Astrocyte (in vitro differentiated cells and primary cell): ENCODE results near the gene ICAM1. TPM values are rescaled to one million over a fixed set of nuclear protein-coding genes. Genes with fewer than 3 reads are reported as not detected.

Experiments used
- DNase-seq: peaks from one replicate; pipeline ENCODE4 v3.0.0-alpha.2; 2010; ENCODE audit warnings: low read depth
- FAIRE-seq: peaks from 2 replicates; lab custom pipeline; 2011; peaks lifted over from hg19 to GRCh38; lab: Jason Lieb, UNC
- H2AFZ ChIP-seq: 2 replicates; pipeline ENCODE4 v1.6.0; 2012; ENCODE audit warnings: low read depth, low read length, inconsistent platforms
- H3K27ac ChIP-seq: 2 replicates; pipeline ENCODE4 v1.5.1; 2011; ENCODE audit warnings: low read depth, low read length, inconsistent platforms
- H3K27me3 ChIP-seq: 2 replicates; pipeline ENCODE4 v1.6.0; 2011; ENCODE audit warnings: low read length, inconsistent platforms; ENCODE audit not compliant: insufficient read depth
- H3K36me3 ChIP-seq: 2 replicates; pipeline ENCODE4 v1.5.1; 2011; ENCODE audit warnings: low read length, inconsistent platforms; ENCODE audit not compliant: insufficient read depth
- H3K4me1 ChIP-seq: 2 replicates; pipeline ENCODE4 v1.5.1; 2011; ENCODE audit warnings: low read length, inconsistent platforms; ENCODE audit not compliant: insufficient read depth
- H3K4me2 ChIP-seq: 2 replicates; pipeline ENCODE4 v1.6.0; 2012; ENCODE audit warnings: low read length, inconsistent platforms
- H3K4me3 ChIP-seq: 2 replicates; pipeline ENCODE4 v1.5.1; 2011; ENCODE audit warnings: low read depth, mild to moderate bottlenecking, low read length, inconsistent platforms; ENCODE audit not compliant: insufficient read depth
- H3K79me2 ChIP-seq: 2 replicates; pipeline ENCODE4 v1.6.0; 2012; ENCODE audit warnings: mild to moderate bottlenecking, low read length, inconsistent platforms; ENCODE audit not compliant: insufficient read depth
- H3K9ac ChIP-seq: 2 replicates; pipeline ENCODE4 v1.6.0; 2012; ENCODE audit warnings: mild to moderate bottlenecking, low read length, inconsistent platforms
- H3K9me3 ChIP-seq: 2 replicates; pipeline ENCODE4 v1.5.1; 2012; ENCODE audit warnings: low read depth, mild to moderate bottlenecking, low read length, inconsistent platforms; ENCODE audit not compliant: insufficient read depth
- H4K20me1 ChIP-seq: 2 replicates; pipeline ENCODE4 v1.6.0; 2012; ENCODE audit warnings: low read length, inconsistent platforms; ENCODE audit not compliant: insufficient read depth
- H3K27ac Mint-ChIP-seq: one replicate; pipeline ENCODE4 v1.8.0; 2021; ENCODE audit warnings: mild to moderate bottlenecking, mixed read lengths; ENCODE audit not compliant: unreplicated experiment
- H3K27me3 Mint-ChIP-seq: one replicate; pipeline ENCODE4 v1.8.0; 2021; ENCODE audit warnings: low read depth, mixed read lengths; ENCODE audit not compliant: unreplicated experiment
- H3K36me3 Mint-ChIP-seq: one replicate; pipeline ENCODE4 v1.8.0; 2021; ENCODE audit warnings: low read depth, mixed read lengths; ENCODE audit not compliant: unreplicated experiment
- H3K4me1 Mint-ChIP-seq: one replicate; pipeline ENCODE4 v1.8.0; 2021; ENCODE audit warnings: low read depth, mixed read lengths; ENCODE audit not compliant: unreplicated experiment
- H3K4me3 Mint-ChIP-seq: one replicate; pipeline ENCODE4 v1.8.0; 2021; ENCODE audit warnings: mild to moderate bottlenecking, moderate library complexity, mixed read lengths; ENCODE audit not compliant: unreplicated experiment
- H3K9me3 Mint-ChIP-seq: one replicate; pipeline ENCODE4 v1.8.0; 2021; ENCODE audit warnings: mild to moderate bottlenecking, mixed read lengths; ENCODE audit not compliant: unreplicated experiment
- EZH2 ChIP-seq: IDR thresholded peaks from 2 replicates; pipeline ENCODE4 v1.6.1; 2012; ENCODE audit warnings: mild to moderate bottlenecking, low read length, inconsistent platforms; ENCODE audit not compliant: insufficient read depth
- total RNA-seq: library from RNA; stranded (reverse); gene quantifications from 2 replicates; pipeline ENCODE4 v1.2.1, GENCODE V29; 2021
- TF ChIP-seq, protein P1 (sequence below): IDR thresholded peaks from 2 replicates; pipeline ENCODE4 v1.5.1; 2011; ENCODE audit warnings: low read depth, mild to moderate bottlenecking, inconsistent platforms, low read length, moderate library complexity; ENCODE audit not compliant: insufficient read depth

Gene ICAM1
- total RNA-seq, 1 donor from 2014 or later, result 11.0 TPM

DNA sequence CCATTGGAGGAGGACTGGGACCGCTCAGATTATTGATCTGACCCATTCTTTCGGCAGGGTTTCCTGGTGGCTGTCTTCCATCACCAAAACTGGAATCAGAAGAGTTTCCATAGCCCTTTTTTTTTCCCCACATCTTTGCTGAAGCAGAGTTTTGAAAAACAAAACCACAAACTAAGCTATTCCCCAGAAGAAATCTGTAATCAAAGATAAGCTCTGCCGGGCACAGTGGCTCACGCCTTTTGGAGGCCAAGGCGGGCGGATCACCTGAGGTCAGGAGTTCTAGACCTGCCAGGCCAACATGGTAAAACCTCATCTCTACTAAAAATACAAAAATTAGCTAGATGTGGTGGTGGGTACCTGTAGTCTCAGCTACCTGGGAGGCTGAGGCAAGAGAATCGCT is 4.2 kb upstream of the ICAM1 start:
- Mint-ChIP-seq H3K4me1 (no peaks in the 10 kb centered on the region), H3K4me3 (no peak overlapping the region), H3K9me3 (no peaks in the 10 kb centered on the region), H3K27me3 (peaks cover 4% of the 10 kb centered on the region), H3K27ac (no peak overlapping the region), H3K36me3 (no peaks in the 10 kb centered on the region)
- H4K20me1 ChIP-seq, result no peaks in the 10 kb centered on the region
- H3K4me3 ChIP-seq, result no peak overlapping the region
- DNase-seq, result no peak
- no peaks in the 10 kb centered on the region for H3K36me3 ChIP-seq
- H3K9ac ChIP-seq, result no peak overlapping the region
- H3K4me2 ChIP-seq, result no peak overlapping the region
- H3K9me3 ChIP-seq, result no peaks in the 10 kb centered on the region
- H3K4me1 ChIP-seq, result peaks cover 12% of the 10 kb centered on the region
- no peak overlapping the region for H3K27ac ChIP-seq
- FAIRE-seq, result no peak
- peaks cover 9% of the 10 kb centered on the region for H3K27me3 ChIP-seq
- no peaks in the 10 kb centered on the region for H3K79me2 ChIP-seq
- no peak overlapping the region for H2AFZ ChIP-seq
- TF ChIP-seq EZH2, result no peak
- TF ChIP-seq, protein P1, sequence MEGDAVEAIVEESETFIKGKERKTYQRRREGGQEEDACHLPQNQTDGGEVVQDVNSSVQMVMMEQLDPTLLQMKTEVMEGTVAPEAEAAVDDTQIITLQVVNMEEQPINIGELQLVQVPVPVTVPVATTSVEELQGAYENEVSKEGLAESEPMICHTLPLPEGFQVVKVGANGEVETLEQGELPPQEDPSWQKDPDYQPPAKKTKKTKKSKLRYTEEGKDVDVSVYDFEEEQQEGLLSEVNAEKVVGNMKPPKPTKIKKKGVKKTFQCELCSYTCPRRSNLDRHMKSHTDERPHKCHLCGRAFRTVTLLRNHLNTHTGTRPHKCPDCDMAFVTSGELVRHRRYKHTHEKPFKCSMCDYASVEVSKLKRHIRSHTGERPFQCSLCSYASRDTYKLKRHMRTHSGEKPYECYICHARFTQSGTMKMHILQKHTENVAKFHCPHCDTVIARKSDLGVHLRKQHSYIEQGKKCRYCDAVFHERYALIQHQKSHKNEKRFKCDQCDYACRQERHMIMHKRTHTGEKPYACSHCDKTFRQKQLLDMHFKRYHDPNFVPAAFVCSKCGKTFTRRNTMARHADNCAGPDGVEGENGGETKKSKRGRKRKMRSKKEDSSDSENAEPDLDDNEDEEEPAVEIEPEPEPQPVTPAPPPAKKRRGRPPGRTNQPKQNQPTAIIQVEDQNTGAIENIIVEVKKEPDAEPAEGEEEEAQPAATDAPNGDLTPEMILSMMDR, result no peak

DNA sequence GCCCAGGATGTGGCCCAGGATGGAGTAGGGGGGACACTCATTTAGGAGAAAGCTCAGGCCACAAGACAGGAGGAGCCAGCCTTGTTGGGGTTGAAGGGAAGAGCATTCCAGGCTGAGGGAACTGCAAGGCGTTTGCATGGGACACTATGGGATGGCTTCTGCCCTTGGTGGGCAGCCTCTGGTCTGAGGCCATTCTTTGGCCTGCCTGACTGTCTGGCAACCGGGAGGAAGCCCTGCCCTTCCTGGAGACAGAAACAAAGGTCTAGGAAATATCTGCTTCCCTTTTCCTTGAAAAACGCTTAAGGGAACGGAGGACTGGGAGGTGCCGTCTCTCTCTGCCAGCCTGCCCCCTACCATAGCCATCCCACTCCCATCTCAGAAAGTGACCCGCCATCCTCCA is 2.8 kb upstream of the ICAM1 start:
- no peak for FAIRE-seq
- no peaks in the 10 kb centered on the region for H3K36me3 ChIP-seq
- Mint-ChIP-seq H3K9me3 (no peaks in the 10 kb centered on the region), H3K4me3 (no peak overlapping the region), H3K27me3 (peaks cover 13% of the 10 kb centered on the region), H3K36me3 (no peaks in the 10 kb centered on the region), H3K4me1 (no peaks in the 10 kb centered on the region), H3K27ac (no peak overlapping the region)
- H3K27ac ChIP-seq, result no peak overlapping the region
- DNase-seq, result no peak
- no peak overlapping the region for H3K4me3 ChIP-seq
- H2AFZ ChIP-seq, result no peak overlapping the region
- no peak for TF ChIP-seq EZH2
- TF ChIP-seq, protein P1, result no peak
- H3K4me2 ChIP-seq, result no peak overlapping the region
- H3K9me3 ChIP-seq, result no peaks in the 10 kb centered on the region
- no peaks in the 10 kb centered on the region for H4K20me1 ChIP-seq
- H3K79me2 ChIP-seq, result no peaks in the 10 kb centered on the region
- H3K9ac ChIP-seq, result no peak overlapping the region
- H3K4me1 ChIP-seq, result peaks cover 12% of the 10 kb centered on the region
- H3K27me3 ChIP-seq, result peaks cover 9% of the 10 kb centered on the region

DNA sequence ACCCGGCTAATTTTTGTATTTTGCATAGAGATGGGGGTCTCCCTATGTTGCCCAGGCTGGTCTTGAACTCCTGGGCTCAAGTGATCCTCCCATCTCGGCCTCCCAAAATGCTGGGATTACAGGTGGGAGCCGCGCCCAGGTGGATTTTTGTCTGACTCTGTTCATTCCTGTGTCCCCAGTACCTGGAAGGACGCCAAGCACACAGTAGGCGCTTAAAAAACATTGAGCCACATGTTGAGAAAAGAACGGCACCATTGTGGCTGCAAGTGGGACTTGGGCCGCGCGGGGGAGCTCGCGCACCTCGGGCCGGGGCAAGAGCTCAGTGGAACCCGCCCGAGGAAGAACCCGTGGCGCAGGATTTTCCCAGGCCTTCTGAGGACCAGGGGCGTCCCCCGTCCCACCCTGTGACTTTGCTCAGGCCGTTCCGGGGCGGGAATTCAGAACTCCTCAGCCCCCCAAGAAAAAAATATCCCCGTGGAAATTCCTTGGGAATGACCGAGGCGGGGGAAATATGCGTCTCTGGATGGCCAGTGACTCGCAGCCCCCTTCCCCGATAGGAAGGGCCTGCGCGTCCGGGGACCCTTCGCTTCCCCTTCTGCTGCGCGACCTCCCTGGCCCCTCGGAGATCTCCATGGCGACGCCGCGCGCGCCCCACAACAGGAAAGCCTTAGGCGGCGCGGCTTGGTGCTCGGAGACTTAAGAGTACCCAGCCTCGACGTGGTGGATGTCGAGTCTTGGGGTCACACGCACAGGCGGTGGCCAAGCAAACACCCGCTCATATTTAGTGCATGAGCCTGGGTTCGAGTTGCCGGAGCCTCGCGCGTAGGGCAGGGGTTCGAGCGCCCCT is 1.4 kb upstream of the ICAM1 start:
- Mint-ChIP-seq H3K4me1 (no peaks in the 10 kb centered on the region), H3K27ac (no peak overlapping the region), H3K4me3 (no peak overlapping the region), H3K9me3 (no peaks in the 10 kb centered on the region), H3K36me3 (no peaks in the 10 kb centered on the region), H3K27me3 (peaks cover 19% of the 10 kb centered on the region)
- TF ChIP-seq, protein P1, result peak; percentile 72
- TF ChIP-seq EZH2, result no peak
- Histone ChIP-seq H4K20me1 (no peaks in the 10 kb centered on the region), H3K4me1 (peaks cover 12% of the 10 kb centered on the region), H3K9ac (peak overlapping the region; percentile 29), H3K27me3 (peaks cover 10% of the 10 kb centered on the region), H3K27ac (no peak overlapping the region), H3K4me2 (peak overlapping the region; percentile 76), H3K79me2 (no peaks in the 10 kb centered on the region), H3K36me3 (no peaks in the 10 kb centered on the region), H3K9me3 (no peaks in the 10 kb centered on the region), H2AFZ (peak overlapping the region; percentile 32), H3K4me3 (no peak overlapping the region)
- DNase-seq (no peak), FAIRE-seq (no peak)
